Measurements from ENCODE around the gene AP5S1. TPM values are rescaled to one million over a fixed set of nuclear protein-coding genes. Genes with fewer than 3 reads are reported as not detected.
A peak's percentile ranks its signal among the peaks of the same experiment; 100 is the strongest.

The AP5S1 gene
- total and polyA plus RNA-seq, 2 of the 13 experiments (the other 11 are each of a cell fraction or from before 2014, with no cell fraction given): 7.9 to 23.2 TPM

- TF ChIP-seq, protein P1, sequence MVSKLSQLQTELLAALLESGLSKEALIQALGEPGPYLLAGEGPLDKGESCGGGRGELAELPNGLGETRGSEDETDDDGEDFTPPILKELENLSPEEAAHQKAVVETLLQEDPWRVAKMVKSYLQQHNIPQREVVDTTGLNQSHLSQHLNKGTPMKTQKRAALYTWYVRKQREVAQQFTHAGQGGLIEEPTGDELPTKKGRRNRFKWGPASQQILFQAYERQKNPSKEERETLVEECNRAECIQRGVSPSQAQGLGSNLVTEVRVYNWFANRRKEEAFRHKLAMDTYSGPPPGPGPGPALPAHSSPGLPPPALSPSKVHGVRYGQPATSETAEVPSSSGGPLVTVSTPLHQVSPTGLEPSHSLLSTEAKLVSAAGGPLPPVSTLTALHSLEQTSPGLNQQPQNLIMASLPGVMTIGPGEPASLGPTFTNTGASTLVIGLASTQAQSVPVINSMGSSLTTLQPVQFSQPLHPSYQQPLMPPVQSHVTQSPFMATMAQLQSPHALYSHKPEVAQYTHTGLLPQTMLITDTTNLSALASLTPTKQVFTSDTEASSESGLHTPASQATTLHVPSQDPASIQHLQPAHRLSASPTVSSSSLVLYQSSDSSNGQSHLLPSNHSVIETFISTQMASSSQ (IDR thresholded peaks at IDR 0.05; ENCODE audit: low read depth): no peak
- TF ChIP-seq, protein P1 (CRISPR knock-in tag; IDR thresholded peaks at IDR 0.05; ENCODE audit: borderline replicate concordance): no peak
- TF ChIP-seq ZKSCAN8 (CRISPR knock-in tag; IDR thresholded peaks at IDR 0.05; ENCODE audit: borderline replicate concordance) (no peak), ZNF598 (CRISPR knock-in tag; IDR thresholded peaks at IDR 0.05; ENCODE audit: borderline replicate concordance) (peak; percentile 17; the same call in 1 of the 2 replicates), ZNF792 (CRISPR knock-in tag; IDR thresholded peaks at IDR 0.05) (no peak), SNAPC5 (CRISPR knock-in tag; IDR thresholded peaks at IDR 0.05; ENCODE audit: borderline replicate concordance) (no peak), KDM3A (CRISPR knock-in tag; IDR thresholded peaks at IDR 0.05; ENCODE audit: low read depth) (0 out of 2 replicates have a peak, but pooled peaks have one; percentile 22), MYNN (CRISPR knock-in tag; IDR thresholded peaks at IDR 0.05; ENCODE audit: low read depth) (no peak), ZNF615 (CRISPR knock-in tag; IDR thresholded peaks at IDR 0.05; ENCODE audit: borderline replicate concordance) (no peak), ZFP36L2 (CRISPR knock-in tag; IDR thresholded peaks at IDR 0.05) (no peak), PBX2 (CRISPR knock-in tag; IDR thresholded peaks at IDR 0.05) (no peak), HOXA3 (CRISPR knock-in tag; IDR thresholded peaks at IDR 0.05) (peak; percentile 66), CAMTA2 (CRISPR knock-in tag; IDR thresholded peaks at IDR 0.05; ENCODE audit: borderline replicate concordance) (no peak), ZNF83 (CRISPR knock-in tag; IDR thresholded peaks at IDR 0.05; ENCODE audit: borderline replicate concordance) (no peak), SUZ12 (IDR thresholded peaks at IDR 0.05; ENCODE audit: low read depth, low read length) (no peak), ZNF558 (CRISPR knock-in tag; IDR thresholded peaks at IDR 0.05; ENCODE audit: borderline replicate concordance) (no peak), CERS6 (CRISPR knock-in tag; IDR thresholded peaks at IDR 0.05) (no peak), NAIF1 (CRISPR knock-in tag; IDR thresholded peaks at IDR 0.05; ENCODE audit: borderline replicate concordance) (no peak), ZNF530 (CRISPR knock-in tag; IDR thresholded peaks at IDR 0.05; ENCODE audit: low read depth) (no peak), ZNF430 (CRISPR knock-in tag; IDR thresholded peaks at IDR 0.05) (no peak)
- TF ChIP-seq, protein P2, sequence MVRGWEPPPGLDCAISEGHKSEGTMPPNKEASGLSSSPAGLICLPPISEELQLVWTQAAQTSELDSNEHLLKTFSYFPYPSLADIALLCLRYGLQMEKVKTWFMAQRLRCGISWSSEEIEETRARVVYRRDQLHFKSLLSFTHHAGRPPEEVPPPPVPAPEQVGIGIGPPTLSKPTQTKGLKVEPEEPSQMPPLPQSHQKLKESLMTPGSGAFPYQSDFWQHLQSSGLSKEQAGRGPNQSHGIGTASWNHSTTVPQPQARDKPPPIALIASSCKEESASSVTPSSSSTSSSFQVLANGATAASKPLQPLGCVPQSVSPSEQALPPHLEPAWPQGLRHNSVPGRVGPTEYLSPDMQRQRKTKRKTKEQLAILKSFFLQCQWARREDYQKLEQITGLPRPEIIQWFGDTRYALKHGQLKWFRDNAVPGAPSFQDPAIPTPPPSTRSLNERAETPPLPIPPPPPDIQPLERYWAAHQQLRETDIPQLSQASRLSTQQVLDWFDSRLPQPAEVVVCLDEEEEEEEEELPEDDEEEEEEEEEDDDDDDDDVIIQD (CRISPR knock-in tag; IDR thresholded peaks at IDR 0.05; ENCODE audit: low read depth): no peak
These were observed 34.9 kb upstream of the AP5S1 start (continued) for GRCh38 chr20:3785240-3786125.

All from HepG2 (cell line).